Tongue (tissue), 1 donor: ENCODE results near the gene FHDC1. TPM values are rescaled to one million over a fixed set of nuclear protein-coding genes. Genes with fewer than 3 reads are reported as not detected.

ENCODE experiments used
- total RNA-seq: library from RNA; depleted of rRNA; stranded (reverse); fragments of >200 nt; gene quantifications from one replicate; pipeline ENCODE4 v1.2.3, GENCODE V29; 2014

The FHDC1 gene
- total RNA-seq, 1 donor from 2014 or later = 9.9 TPM

Other genes starting within 250 kb of the FHDC1 start
- gene TIGD4, start 156.6 kb upstream of the FHDC1 start, total RNA-seq = 4.8 TPM
- 36.6 TPM for gene ARFIP1, start 156.4 kb upstream of the FHDC1 start, total RNA-seq